ENCODE results near the gene IL36RN. TPM values are rescaled to one million over a fixed set of nuclear protein-coding genes. Genes with fewer than 3 reads are reported as not detected.

The IL36RN gene
- total and polyA plus RNA-seq, 2 donors from 2014 or later = not detected

- no peaks in the 10 kb centered on the region for H3K9me3 ChIP-seq (ENCODE audit: control insufficient read depth in 2 of 3, insufficient read depth in 1 of 3, low read length in 3 of 3)
- no peak overlapping the region for H3K4me3 ChIP-seq (ENCODE audit: low read length in 3 of 3)
- no peak overlapping the region for H3K9ac ChIP-seq (ENCODE audit: low read length in 3 of 3)
- no peaks in the 10 kb centered on the region for H3K4me1 ChIP-seq (ENCODE audit: control insufficient read depth in 2 of 3, insufficient read depth in 2 of 3, low read depth in 1 of 3, low read length in 3 of 3)
- DNase-seq (no peak), FAIRE-seq (no peak)
- TF ChIP-seq CTCF (IDR thresholded peaks at IDR 0.05; ENCODE audit: borderline replicate concordance, extremely low read depth, insufficient read depth) = no peak
- H3K27me3 ChIP-seq (ENCODE audit: control insufficient read depth, insufficient read depth, low read length) = no peaks in the 10 kb centered on the region
- H3K36me3 ChIP-seq (ENCODE audit: control insufficient read depth in 2 of 3, insufficient read depth in 3 of 3, low read length in 3 of 3) = no peaks in the 10 kb centered on the region
- intact Hi-C loops (cut with DNase I) = no loop called here
- H3K27ac ChIP-seq (ENCODE audit: low read depth in 2 of 2, low read length in 2 of 2) = no peak overlapping the region
Observed at GRCh38 chr2:113028112-113028511, 30.9 kb upstream of the IL36RN start.

- H3K4me1 ChIP-seq (ENCODE audit: control insufficient read depth in 2 of 3, insufficient read depth in 2 of 3, low read depth in 1 of 3, low read length in 3 of 3) = no peaks in the 10 kb centered on the region
- intact Hi-C loops (cut with DNase I) = no loop called here
- no peak for TF ChIP-seq CTCF (IDR thresholded peaks at IDR 0.05; ENCODE audit: borderline replicate concordance, extremely low read depth, insufficient read depth)
- H3K9ac ChIP-seq (ENCODE audit: low read length in 3 of 3) = no peak overlapping the region
- H3K9me3 ChIP-seq (ENCODE audit: control insufficient read depth in 2 of 3, insufficient read depth in 1 of 3, low read length in 3 of 3) = no peaks in the 10 kb centered on the region
- no peak overlapping the region for H3K4me3 ChIP-seq (ENCODE audit: low read length in 3 of 3)
- no peak for FAIRE-seq
- H3K36me3 ChIP-seq (ENCODE audit: control insufficient read depth in 2 of 3, insufficient read depth in 3 of 3, low read length in 3 of 3) = no peaks in the 10 kb centered on the region
- H3K27ac ChIP-seq (ENCODE audit: low read depth in 2 of 2, low read length in 2 of 2) = no peak overlapping the region
- DNase-seq = no peak
- no peaks in the 10 kb centered on the region for H3K27me3 ChIP-seq (ENCODE audit: control insufficient read depth, insufficient read depth, low read length)
Observed at GRCh38 chr2:113032737-113033136, 26.3 kb upstream of the IL36RN start.

GRCh38 chr2:113034016-113034415 lies 25.0 kb upstream of the IL36RN start:
- FAIRE-seq = no peak
- no peak overlapping the region for H3K9ac ChIP-seq (ENCODE audit: low read length in 3 of 3)
- no peaks in the 10 kb centered on the region for H3K4me1 ChIP-seq (ENCODE audit: control insufficient read depth in 2 of 3, insufficient read depth in 2 of 3, low read depth in 1 of 3, low read length in 3 of 3)
- H3K9me3 ChIP-seq (ENCODE audit: control insufficient read depth in 2 of 3, insufficient read depth in 1 of 3, low read length in 3 of 3) = no peaks in the 10 kb centered on the region
- no peak for TF ChIP-seq CTCF (IDR thresholded peaks at IDR 0.05; ENCODE audit: borderline replicate concordance, extremely low read depth, insufficient read depth)
- H3K36me3 ChIP-seq (ENCODE audit: control insufficient read depth in 2 of 3, insufficient read depth in 3 of 3, low read length in 3 of 3) = no peaks in the 10 kb centered on the region
- H3K4me3 ChIP-seq (ENCODE audit: low read length in 3 of 3) = no peak overlapping the region
- intact Hi-C loops (cut with DNase I) = no loop called here
- H3K27me3 ChIP-seq (ENCODE audit: control insufficient read depth, insufficient read depth, low read length) = no peaks in the 10 kb centered on the region
- H3K27ac ChIP-seq (ENCODE audit: low read depth in 2 of 2, low read length in 2 of 2) = no peak overlapping the region
- no peak for DNase-seq

- H3K27ac ChIP-seq (ENCODE audit: low read depth in 2 of 2, low read length in 2 of 2) = no peak overlapping the region
- H3K4me1 ChIP-seq (ENCODE audit: control insufficient read depth in 2 of 3, insufficient read depth in 2 of 3, low read depth in 1 of 3, low read length in 3 of 3) = no peaks in the 10 kb centered on the region
- DNase-seq (no peak), FAIRE-seq (no peak)
- intact Hi-C loops (cut with DNase I) = no loop called here
- no peaks in the 10 kb centered on the region for H3K9me3 ChIP-seq (ENCODE audit: control insufficient read depth in 2 of 3, insufficient read depth in 1 of 3, low read length in 3 of 3)
- TF ChIP-seq CTCF (IDR thresholded peaks at IDR 0.05; ENCODE audit: borderline replicate concordance, extremely low read depth, insufficient read depth) = no peak
- H3K4me3 ChIP-seq (ENCODE audit: low read length in 3 of 3) = no peak overlapping the region
- H3K9ac ChIP-seq (ENCODE audit: low read length in 3 of 3) = no peak overlapping the region
- no peaks in the 10 kb centered on the region for H3K27me3 ChIP-seq (ENCODE audit: control insufficient read depth, insufficient read depth, low read length)
- H3K36me3 ChIP-seq (ENCODE audit: control insufficient read depth in 2 of 3, insufficient read depth in 3 of 3, low read length in 3 of 3) = no peaks in the 10 kb centered on the region
Observed at GRCh38 chr2:113036763-113037162, 22.2 kb upstream of the IL36RN start.
